GM18868 (cell line): ENCODE measurements around the gene SHOC2.

Experiments
- ATAC-seq: cut with Tn5 transposase; IDR thresholded peaks from one replicate; pipeline ENCODE4 v1.9.1; 2021; ENCODE audit warnings: mild to moderate bottlenecking, moderate library complexity; ENCODE audit not compliant: unreplicated experiment

SHOC2 gene

DNA sequence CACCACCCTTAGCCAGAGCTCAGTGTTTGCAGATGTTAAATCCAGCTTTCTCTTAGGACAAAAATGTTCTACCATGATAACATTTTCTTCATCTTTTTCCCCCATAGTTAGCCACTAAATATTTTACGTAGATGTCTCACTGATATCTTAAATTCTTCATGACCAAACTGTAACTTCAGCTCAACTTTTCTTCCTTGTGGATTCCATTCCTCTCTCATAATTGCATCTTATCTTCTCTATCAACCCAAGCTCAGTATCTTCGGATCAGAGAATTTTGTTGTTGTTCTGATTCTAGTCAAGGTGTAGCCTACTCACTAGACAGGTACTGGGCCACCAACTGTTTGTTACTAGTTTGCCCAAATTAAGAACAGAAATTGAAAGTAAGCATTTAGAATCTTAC lies 60.2 kb downstream of the SHOC2 start:
- no peak for ATAC-seq

- ATAC-seq: no peak
These were observed 61.4 kb downstream of the SHOC2 start for GRCh38 chr10:110980807-110981206.

- ATAC-seq: no peak
These were observed 64.1 kb downstream of the SHOC2 start for GRCh38 chr10:110983466-110983865.

DNA sequence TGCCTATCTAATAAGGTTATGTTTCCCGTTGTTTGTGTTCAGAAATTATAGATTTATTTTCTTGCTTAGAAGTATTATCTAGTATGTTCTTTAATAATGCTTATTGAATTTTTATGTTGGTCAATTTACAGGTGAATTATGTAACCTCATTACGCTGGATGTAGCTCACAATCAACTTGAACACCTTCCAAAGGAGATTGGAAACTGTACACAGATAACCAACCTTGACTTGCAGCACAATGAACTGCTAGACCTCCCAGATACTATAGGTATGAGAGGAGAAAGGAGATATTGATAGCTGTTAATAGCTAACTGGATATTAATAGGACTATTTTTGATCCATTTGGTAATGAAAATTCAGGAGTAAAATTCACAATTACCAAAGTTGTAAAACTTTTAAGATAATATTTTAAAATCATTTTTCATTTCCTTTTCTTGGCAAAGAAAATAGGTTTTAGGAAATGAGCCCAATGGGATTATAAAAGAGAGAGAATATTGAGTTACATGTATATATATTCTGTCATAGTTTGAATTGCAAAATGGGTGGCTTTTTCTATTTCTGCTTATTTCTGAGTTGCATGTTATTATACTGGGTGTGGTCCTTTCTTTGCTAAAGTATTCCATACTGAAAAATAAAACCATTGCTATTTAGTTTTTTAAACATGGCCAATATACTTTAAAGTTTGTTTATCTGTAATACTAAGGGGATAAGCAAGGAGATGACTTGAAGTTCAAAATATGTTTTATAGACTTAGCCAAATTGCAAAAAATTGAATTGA lies 66.3 kb downstream of the SHOC2 start:
- ATAC-seq: no peak

DNA sequence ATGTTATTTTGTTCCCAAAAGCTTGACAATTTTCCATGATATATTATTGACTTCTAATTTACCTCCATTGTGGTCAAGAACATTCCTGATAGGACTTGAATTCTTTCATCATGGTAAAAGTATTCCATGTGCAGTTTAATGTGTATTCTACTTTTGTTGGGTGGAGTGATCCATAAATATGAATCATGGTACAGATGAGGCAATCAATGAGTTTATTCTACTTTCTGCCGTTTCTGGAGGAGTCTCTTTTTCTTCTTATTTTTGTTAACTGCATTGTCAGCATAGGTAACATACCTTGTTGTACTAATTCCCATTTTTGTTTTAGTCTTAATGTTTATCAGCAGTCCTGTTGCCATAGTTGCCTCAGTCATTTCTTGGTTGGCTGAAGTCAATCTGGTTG lies 69.6 kb downstream of the SHOC2 start:
- ATAC-seq: no peak

DNA sequence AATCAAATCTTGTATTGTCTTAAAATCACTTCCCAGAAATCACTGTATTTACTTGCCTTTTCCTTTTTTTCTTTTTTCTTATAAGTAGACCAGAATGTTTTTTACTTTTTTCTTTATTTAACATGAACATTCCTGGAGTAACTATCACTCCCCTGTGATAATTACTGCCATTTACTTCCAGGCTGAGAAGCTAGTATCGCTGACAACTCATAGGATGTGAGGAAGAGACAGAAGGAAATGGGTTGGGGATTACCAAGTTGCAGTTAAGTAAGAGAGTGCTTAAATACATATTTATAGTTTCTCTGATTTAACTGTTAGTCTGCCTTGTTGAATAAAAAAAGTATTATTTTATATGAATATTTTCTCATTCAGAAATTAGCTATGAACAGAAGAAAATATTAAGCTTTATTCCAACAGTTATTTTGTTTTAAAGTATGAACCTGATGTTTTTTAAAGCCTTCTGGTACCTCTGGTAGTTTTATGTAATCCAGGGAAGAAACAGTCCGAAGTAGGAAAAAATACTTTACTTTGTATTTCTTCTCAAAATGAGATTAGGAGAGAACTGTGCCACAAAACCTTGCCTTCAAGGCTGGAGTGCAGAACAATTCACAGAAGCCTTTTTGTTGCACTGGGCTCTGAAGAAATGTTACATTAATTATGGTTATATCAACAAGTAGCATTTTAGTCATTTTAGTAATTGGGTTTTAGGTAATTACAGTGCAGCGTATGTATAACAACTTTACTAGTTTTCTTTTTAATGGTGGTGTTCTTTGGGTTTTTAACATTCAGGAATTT lies 72.8 kb downstream of the SHOC2 start:
- ATAC-seq: no peak

- ATAC-seq: peak; percentile 71
These were observed 73.8 kb downstream of the SHOC2 start for GRCh38 chr10:110993024-110993693.

- ATAC-seq: no peak
These were observed 75.1 kb downstream of the SHOC2 start for GRCh38 chr10:110994406-110995086.

GRCh38 chr10:110995301-110995700 lies 75.9 kb downstream of the SHOC2 start:
- no peak for ATAC-seq

DNA sequence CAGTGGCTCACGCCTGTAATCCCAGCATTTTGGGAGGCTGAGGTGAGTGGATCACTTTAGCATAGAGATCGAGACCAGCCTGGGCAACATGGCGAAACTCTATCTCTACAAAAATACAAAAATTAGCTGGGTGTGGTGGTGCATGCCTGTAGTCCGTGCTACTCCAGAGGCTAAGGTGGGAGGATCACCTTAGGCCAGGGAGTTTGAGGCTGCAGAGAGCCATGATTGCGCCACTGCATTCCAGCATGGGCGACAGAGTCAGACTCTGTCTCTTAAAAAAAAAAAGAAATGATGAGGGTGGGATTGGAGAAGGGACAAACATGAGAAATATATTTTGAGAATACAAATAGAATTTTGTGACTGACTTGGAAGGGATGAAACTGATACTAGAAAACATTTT lies 76.9 kb downstream of the SHOC2 start:
- no peak for ATAC-seq

DNA sequence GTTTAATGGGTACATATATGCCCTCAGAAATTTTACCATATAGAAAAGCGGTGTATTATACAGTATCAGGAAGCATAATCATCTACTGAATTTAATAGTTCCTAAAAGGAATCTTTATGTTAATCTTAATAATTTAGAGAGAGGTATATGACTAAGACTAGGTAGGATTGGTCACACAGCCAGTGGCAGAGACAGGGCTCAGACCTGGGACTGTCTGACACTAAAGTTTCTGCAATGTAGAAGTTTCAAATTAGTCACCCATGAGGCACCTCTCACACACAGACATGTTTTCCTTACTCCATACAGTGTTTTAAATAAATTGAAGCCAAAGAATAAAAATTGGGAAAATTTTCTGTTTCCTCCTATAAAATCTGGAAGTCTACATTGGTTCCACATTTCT lies 84.6 kb downstream of the SHOC2 start:
- ATAC-seq: no peak

DNA sequence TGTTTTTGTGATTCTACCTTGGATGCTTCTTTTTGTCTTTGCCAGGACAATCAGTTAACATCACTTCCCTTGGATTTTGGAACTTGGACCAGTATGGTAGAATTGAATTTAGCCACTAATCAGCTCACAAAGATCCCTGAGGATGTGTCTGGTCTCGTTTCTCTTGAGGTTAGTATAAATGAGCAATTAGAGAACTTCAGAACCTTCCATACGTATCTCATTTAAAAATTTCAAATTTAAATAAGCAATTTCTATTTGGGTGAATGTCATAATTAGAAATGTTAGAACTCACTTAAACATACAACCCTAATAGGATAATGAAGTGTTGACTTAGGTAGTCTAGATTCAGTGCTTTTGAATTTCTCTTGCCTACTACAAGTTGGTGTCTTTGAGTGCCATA lies 88.1 kb downstream of the SHOC2 start:
- no peak for ATAC-seq

- ATAC-seq: no peak
These were observed 95.8 kb downstream of the SHOC2 start for GRCh38 chr10:111015181-111015580.

GRCh38 chr10:111017098-111017497 lies 97.7 kb downstream of the SHOC2 start:
- peak; percentile 82 for ATAC-seq

GRCh38 chr10:111018021-111018420 lies 98.6 kb downstream of the SHOC2 start:
- no peak for ATAC-seq

DNA sequence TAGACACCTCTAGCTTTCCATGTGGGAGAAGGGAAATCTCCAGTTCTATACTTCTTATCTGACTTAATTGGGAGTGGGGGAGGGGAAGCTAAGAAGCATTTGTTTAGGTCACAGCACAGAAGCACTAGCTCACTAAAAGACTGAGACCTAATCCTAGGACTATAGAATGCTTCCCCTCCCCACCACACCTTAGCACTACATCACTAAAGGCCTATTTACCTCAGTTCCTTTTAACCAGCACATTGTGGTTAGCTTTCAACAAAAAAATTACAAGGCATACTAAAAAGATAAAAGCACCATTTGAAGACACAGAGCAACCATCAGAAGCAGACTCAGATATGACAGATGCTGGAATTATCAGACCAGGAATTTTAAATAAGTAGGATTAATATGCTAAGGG lies 103.7 kb downstream of the SHOC2 start:
- ATAC-seq: no peak

- peak; percentile 74 for ATAC-seq
These were observed 110.8 kb downstream of the SHOC2 start for GRCh38 chr10:111030042-111030750.

- no peak for ATAC-seq
These were observed 115.3 kb downstream of the SHOC2 start for GRCh38 chr10:111034598-111035310.

- no peak for ATAC-seq
These were observed 116.1 kb downstream of the SHOC2 start for GRCh38 chr10:111035542-111035941.

DNA sequence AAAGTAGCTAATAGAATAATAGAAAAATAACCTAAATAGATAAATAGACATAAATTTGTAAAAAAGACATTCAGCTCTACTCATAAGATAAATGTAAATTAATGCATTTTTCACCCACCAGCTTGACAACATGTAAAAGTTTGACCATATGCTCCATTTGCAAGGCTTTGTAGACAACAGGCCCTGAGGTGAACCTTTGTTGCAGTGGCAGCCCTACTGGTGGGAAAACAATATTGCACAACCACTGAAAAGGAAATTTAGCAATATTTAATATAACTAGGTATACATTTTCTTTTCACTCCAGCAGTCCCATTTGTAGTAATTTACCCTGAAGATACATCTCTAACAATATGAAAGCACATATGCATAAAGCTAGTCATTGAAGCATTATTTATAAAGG lies 118.5 kb downstream of the SHOC2 start:
- no peak for ATAC-seq
